HG03139 (cell line): ENCODE data around the gene S100A8.
"Not testable (repeated sequence)": the region's sequence is repeated elsewhere in the genome, so short reads cannot be mapped to it uniquely, and the experiment has no call there.

Experiments
- ATAC-seq: cut with Tn5 transposase; IDR thresholded peaks from one replicate; pipeline ENCODE4 v1.9.1; 2021; ENCODE audit not compliant: unreplicated experiment

Gene S100A8

GRCh38 chr1:153348511-153349362, 42.1 kb downstream of the S100A8 start, which contains the start of gene PGLYRP4:
Gene PGLYRP4, minus strand, starts transcription at chr1:153348841. Its CDS starts 909 bp downstream, at chr1:153347932.
- no peak for ATAC-seq

DNA sequence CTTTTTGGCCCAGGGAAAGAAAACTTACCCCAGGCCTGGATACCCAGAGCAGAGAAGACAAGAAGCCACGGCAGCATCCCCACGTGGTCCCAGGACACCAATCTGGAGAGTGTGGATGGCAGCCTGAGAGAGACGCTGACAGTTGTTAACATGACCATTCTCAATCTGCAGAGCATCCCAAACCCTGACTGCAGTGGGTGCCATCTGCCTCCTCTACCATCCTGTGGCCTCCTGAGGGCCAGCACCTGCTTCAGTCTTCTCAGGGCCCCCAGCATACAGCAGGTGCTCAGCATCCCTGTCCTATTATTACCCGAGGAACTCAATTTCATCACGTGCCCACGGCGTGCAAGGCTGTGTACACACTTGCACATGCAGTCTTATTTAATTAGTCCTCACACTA, 43.0 kb downstream of the S100A8 start:
- ATAC-seq: no peak

GRCh38 chr1:153347049-153347448, 43.8 kb downstream of the S100A8 start:
- not testable (repeated sequence) for ATAC-seq

DNA sequence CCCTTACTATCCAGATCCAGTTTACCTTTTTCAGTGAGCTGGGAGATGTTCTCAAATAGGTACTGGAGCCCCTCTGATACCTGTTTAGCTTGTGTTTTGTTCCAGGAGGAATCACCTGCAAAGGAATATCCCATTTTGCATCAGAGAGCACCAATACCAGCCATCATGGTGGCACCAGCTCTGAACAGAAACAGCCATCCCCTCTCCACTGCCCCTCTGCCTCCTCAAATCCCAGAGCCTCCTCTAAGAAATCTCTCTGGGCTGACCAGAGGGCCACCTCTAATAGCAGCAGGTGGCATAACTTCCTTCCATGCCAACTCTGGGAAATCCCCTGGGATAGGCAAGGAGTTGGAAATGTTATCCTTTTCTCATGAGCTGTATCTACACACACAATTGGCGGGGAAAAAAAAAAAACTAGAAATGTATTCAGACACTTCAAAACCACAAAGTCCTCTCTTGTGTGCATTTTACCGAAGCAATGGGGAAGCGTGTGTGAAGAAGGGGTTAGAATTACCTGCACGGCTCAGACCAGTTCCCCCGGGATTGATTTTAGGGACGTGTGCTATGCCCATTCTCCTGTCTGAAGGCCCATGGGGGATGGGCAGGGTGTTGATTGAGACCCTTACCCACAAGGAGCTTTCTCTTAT, 44.7 kb downstream of the S100A8 start:
- no peak for ATAC-seq

DNA sequence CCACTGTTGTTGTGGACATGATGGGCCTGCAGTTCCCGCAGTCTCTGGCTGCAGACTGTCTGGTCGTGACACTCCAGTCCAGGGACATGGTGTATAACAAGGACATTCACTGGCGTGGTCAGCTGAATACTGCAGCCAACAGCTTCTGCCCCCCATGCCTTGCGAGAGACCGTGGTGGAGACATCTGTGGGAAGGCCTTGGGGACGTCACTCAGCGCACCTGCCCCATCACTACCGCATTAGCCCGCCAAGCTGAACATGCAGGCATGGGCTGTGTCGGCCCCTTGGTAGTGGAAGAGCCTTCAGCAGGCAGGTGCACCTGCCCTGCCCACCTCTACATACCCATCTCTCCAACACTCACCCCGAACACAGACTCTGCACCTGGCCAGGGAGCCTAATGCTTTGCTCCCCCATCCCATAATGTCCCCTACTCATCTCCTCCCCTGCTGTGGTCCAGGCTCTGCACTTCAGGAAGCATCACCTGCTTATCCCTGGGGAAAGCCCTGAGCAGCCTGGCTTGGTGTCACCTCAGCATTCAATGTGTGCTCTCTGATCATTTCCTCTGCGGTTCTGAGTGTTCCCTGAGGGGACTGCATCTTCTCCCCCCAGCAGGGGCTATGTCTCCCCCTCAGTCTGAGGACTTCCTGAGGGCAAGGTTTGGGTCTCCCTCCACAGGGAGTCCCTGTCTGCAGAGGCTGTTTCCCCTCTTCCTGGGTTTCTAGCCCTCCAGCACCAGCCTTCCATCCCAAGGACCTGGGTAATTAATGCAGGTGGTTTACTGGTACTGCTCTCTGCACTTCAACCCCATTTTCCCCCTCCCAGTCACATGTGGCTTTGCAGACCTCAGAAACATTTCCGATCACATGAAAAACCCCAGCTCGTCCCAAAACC, 45.4 kb downstream of the S100A8 start:
- no peak for ATAC-seq

GRCh38 chr1:153344718-153345025, 46.2 kb downstream of the S100A8 start:
- no peak for ATAC-seq

DNA sequence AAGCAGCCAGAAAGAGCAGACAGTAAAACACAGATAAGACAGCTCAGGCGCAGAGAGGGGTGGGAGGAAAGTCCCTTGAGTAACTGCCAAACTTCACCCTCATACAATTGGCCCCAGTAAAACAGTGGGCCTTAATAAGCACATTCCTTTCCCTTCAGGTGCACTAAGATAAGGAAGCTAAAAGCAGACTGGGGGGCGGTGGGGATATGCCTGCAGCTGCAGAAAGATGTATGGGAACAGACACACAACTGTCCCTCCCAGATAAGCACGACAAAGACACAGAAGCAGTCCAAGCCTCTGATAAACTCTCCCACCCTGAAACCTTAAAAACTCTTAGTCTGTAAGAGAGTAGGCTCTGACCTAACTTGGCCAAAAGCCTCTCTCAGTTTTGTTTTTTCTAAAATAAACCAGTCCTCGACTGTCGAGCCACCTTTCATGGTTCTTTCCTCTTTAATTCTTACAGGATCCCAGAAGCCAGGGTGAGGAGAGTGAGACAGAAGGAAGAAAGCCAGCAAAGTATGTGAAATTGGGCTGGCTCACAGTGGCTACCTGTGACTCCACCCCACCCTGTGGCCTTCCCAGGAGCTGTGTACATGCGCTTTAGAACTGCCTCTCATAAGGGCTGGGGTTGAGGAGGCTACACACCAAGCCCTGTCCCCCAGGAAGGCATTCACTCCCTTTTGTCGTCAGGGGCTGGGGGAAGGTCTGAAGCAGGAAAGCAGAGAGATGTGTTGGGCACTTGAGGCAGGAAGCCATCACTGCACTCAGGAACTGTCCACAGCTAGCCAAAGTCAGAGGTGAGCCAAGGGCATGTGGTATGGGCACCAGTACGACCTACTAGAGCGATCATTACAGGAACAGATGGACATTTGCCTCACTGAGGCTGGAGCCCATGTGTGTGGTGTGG, 46.8 kb downstream of the S100A8 start:
- no peak for ATAC-seq

DNA sequence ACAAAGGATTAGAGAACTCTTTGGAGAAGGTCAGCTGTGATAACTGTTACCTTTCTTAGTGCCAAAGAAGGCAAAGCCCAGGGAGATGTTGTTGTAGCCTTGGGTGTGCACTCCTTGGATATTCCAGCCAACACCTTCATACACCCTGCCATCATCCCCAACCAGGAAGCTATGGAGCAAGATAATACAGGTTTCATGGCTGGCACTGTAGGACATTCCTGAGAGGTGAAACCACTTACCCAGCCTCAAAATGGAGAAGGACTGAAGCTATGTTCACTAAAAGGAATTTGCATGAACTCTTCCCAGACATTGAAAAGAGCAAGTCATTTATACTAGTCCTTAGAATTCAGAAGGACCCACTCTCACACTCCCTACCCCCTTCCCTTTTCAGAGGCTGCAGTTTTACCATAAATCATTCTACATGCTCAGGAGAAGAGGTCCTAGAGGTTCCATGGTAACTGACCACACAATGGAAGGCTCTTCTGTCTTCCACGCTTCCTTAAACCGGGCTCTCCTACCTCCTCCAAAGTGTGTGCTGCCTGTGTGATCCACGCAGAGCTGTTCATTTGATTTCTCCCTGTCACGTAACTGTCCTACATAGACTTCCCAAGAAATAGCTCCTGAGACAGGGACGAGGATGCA, 47.7 kb downstream of the S100A8 start:
- ATAC-seq: no peak

GRCh38 chr1:153342178-153342577, 48.7 kb downstream of the S100A8 start:
- ATAC-seq: no peak

- no peak for ATAC-seq
Measured at GRCh38 chr1:153341431-153341934, 49.4 kb downstream of the S100A8 start.

DNA sequence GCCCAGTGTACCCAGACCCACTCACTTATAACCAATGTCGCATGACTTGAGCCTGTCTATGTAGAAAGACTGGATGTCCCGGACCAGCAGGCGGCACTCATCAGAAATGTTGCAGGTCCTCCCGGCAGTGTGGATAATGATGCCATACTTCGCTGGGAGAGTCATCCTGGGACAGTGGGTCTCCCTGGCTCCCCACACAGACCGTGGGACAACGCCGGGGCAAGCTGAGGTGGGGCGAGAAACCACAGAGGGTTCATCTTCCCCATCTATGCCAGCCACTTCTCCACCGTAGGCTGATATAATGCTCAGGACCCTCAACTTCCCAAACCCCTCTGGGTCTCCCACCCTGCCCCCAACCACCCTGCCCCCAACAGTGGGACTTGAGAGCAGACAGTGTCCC, 50.5 kb downstream of the S100A8 start:
- no peak for ATAC-seq
